ENCODE results near the gene MASTL.
A peak's percentile ranks its signal among the peaks of the same experiment; 100 is the strongest.
"Not testable (repeated sequence)": the region's sequence is repeated elsewhere in the genome, so short reads cannot be mapped to it uniquely, and the experiment has no call there.

Gene MASTL

GRCh38 chr10:27155066-27155754 is at the start of gene MASTL:
TSS of gene MASTL (plus strand) at chr10:27155352. CDS start at chr10:27155427, 75 bp downstream.
- peak; percentile 94 for DNase-seq

GRCh38 chr10:27108165-27108564 is 47.0 kb upstream of the MASTL start:
- no peak for DNase-seq

GRCh38 chr10:27134371-27134770 is 20.8 kb upstream of the MASTL start:
- DNase-seq: no peak

DNA sequence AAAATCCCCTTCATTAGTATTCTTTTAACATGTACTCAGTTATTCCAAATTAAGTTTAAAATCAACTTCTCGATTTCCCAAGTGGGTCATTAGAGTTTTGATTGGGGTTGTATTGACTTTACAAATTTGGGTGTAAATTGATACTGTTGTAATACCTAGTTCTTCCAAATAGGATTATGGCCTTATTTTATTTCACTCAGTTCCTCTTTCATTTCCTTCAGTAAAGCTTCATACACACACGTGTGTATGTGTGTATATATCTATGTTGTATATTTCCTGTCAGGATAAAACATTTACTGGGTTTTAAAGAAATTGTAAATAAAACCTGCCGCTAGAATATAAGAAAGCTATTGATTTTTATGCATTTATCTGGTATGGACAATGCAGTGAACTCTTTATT is 16.9 kb upstream of the MASTL start:
- DNase-seq: no peak

DNA sequence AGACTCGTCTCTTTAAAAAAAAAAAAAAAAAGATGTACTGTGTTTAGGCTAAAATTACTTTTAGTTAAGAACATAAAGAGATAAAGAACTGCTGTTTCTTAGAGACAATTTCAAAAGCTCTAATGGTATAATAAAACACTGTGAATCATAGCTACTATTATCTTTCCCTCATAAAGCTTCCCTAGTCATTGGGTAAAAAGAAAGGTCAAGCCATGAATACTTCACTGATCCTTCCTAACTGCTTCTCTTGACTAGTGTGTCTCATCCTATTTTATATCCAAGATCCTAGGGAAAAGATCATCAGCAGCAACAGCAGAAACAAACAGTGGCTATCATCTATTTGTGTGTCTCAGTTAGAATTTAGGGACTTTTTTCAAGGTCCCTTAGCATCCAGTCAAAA is 11.5 kb upstream of the MASTL start:
- no peak for DNase-seq

GRCh38 chr10:27145937-27146336 is 9.2 kb upstream of the MASTL start:
- DNase-seq: no peak

- DNase-seq: no peak
Measured at GRCh38 chr10:27147701-27148100, 7.5 kb upstream of the MASTL start.

DNA sequence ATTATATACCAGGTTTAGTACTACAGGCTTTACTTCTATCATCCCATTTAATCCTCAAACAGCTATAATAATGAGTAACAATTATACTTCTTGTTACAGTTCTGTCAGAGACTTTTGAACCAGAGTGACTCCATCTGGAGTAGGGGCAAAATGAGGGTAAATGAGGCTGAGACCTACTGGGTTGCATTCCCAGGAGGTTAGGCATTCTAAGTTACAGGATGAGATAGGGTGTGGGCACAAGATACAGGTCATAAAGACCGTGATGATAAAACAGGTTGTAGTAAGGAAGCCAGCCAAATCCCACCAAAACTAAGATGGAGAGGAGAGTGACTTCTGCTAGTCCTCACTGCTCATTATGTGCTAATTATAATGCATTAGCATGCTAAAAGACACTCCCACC is 4.9 kb upstream of the MASTL start:
- no peak for DNase-seq

- no peak for DNase-seq
Measured at GRCh38 chr10:27152687-27153086, 2.5 kb upstream of the MASTL start.

DNA sequence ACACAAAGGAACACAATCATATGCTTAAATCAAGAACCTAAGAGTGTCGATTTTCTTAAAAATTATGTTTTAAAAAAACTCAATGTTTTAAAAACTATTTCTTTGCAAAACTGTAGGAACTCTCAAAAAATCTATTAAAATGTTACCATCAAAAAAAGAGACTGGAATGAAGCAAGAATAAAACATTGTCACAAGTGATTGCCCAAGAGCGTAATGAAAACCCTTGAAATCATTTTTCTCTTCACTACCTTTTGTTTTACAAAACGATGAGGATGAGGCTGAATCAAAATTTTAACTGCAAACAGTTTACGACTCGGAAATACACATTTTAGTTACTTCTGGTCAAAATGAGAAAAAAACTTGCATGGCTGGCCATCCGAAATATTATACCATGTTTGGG is 1.8 kb upstream of the MASTL start:
- DNase-seq: no peak

GRCh38 chr10:27153845-27154193 is 1.3 kb upstream of the MASTL start:
- DNase-seq: no peak

DNA sequence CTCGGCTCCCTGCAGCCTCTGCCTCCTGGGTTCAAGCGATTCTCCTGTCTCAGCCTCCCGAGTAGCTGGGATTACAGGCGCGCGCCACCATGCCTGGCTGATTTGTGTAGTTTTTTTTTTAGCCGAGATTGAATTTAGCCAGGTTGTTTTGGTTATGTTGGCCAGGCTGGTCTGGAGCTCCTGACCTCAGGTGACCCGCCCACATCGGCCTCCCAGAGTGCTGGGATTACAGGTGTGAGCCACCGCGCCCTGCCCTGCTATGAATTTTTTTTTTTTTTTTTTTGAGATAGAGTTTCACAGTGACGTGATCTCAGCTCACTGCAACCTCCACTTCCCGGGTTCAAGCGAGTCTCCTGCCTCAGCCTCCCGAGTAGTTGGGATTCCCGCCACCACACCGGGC is 1.4 kb downstream of the MASTL start:
- not testable (repeated sequence) for DNase-seq

GRCh38 chr10:27157150-27157549 is 2.0 kb downstream of the MASTL start:
- DNase-seq: no peak

DNA sequence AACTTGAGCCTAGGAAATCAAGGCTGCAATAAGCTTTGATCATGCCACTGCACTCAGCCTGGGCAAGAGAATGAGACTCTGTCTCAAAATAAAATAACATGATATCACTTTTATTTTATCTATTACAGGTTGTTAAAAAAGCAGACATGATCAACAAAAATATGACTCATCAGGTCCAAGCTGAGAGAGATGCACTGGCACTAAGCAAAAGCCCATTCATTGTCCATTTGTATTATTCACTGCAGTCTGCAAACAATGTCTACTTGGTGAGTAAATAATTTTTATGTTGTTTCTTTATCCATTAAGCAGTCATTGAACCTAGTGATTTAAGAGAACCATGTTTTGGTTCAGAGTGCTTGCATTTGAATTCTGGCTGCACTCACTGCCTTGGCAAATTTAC is 3.3 kb downstream of the MASTL start:
- DNase-seq: no peak

GRCh38 chr10:27169849-27170248 is 14.7 kb downstream of the MASTL start:
- DNase-seq: no peak

DNA sequence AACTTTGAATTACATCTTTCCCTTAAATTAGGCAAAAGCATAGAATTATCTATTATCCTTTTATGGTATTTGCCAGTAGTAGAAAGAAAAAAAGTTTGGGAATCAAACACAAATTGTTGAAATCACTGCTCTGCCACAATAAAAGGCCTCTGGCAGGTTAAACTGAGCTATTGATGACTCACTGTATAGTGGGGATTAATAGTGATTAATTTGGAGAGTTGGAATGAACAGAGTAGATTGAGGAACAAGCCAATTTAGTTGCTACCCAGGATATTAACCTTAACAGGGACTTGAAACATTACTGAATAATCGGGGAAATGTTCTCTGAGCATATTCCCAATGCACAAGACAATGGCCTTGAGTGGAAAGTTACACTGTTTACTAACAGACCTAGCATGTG is 33.1 kb downstream of the MASTL start:
- no peak for DNase-seq

- no peak for DNase-seq
Measured at GRCh38 chr10:27188897-27189296, 33.7 kb downstream of the MASTL start.

DNA sequence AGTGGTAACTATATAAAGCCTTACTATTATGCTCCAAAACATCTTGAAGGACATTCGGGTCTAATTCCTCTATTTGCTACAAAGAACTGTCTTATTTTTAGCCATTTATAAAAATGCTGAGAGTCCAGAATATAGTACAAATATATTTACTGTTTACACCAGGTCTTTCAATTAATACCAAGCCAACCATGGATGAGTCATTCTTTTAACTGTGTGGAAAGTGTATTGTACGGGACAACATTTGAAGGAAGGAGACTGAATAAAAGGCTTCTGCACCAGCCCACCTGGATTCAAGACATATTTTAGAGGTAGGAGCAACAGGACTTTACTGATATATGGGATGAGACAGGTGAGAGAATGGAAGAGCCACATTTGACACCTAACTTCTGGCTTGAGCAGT is 35.4 kb downstream of the MASTL start:
- DNase-seq: no peak

DNA sequence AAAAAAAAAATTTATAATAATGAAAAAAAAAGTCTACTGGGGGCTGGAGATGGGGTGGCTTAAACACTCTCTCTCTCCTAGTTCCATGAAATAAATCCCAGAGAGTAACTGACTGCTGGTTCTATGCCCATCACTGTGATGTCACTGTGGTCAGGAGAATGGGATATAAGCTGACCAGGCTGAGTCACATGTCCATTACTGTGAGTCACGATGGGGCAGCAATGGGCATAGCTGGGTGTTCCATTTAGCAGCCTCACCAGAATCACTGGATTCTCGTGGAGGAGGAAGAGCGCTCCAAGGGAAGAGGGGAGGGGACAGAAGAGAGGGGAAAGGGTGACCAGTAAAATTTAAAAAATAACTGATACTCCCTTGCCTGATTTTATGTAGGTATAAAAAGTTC is 37.1 kb downstream of the MASTL start:
- no peak for DNase-seq

DNA sequence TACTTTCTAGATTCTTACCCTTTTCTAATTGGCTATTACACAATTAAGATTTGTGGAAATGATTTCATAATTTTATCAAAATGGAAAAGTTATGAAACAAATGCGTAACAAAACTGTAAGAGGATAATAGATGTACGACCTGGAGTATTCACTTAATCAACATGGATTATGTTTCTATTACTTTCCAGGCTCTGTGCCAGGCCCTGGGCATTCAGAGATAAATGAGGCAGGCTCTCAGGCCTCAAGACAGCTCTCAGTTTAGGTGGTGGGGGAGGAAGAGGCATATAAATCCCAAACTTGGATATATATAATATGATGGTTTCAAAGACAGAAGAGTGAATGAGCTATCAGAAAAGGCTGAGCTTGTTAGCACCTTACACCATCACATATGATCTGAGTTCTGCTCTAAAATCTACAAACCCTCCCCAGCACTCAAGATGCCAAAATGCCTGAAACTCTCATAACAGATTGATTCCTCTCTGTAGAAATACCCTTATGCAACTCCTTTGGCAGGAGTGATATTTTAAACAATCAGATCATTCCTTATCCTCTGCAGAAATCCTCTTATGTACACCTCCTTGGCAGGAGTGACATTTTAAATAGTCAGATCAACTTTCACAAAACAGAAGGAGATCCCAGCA is 42.9 kb downstream of the MASTL start:
- DNase-seq: no peak

DNA sequence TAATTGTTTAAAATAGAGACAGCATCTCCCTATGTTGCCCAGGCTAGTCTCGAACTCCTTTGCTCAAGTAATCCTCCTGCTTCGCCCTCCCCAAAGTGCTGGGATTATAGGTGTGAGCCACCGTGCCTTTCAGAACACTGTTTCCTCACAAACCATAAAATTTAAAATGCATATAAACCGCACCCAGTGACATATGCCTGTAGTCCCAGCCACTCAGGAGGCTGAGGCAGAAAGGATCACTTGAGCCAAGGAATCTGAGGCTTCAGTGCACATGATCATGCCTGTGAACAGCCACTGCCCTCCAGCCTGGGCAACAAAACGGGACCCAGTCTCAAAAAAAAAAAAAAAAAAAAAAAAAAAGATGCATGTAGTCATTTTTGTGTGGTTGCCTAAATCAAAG is 48.7 kb downstream of the MASTL start:
- no peak for DNase-seq

DNA sequence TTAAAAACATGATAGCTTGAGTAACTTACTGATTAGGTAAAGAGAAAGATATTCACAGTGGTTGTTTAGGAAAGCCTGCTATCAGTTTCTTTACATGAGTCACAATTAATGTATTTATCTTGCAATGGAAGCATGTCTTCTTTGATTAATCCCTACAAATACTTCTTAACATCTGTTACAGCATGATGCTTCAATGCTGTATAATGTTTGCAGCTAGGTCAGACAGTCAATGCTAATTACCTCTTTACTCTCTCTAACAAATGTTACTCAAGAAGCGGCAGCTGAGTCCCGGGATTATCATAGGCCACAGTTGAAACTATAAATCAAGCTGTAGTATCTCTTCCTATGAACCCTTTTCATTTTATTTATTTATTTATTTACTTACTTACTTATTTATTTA is 52.2 kb downstream of the MASTL start:
- no peak for DNase-seq

DNA sequence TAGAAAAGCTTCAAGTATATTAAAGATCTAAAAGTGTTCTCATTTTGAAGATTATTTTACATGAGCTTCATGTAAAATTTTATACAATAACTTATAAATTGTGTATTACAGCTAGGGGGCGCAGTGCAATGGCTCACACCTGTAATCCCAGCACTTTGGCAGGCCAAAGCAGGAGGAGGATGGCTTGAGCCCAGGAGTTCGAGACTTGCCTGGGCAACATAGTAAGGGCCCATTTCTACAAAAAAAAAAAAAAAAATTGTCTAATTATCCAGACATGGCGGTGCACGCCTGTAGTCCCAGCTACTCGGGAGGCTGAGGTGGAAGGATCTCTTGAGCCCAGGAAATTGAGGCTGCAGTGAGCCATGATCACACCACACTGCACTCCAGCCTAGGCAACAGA is 68.8 kb downstream of the MASTL start:
- peak; percentile 53 for DNase-seq

GRCh38 chr10:27225011-27225590 is 69.9 kb downstream of the MASTL start:
- DNase-seq: peak; percentile 33
